ENCODE results near the gene EPHB3. TPM values are rescaled to one million over a fixed set of nuclear protein-coding genes. Genes with fewer than 3 reads are reported as not detected.

The EPHB3 gene
- total RNA-seq, 3 donors from 2014 or later (not counting 1 experiment from before 2014, with no cell fraction given): not detected

DNA sequence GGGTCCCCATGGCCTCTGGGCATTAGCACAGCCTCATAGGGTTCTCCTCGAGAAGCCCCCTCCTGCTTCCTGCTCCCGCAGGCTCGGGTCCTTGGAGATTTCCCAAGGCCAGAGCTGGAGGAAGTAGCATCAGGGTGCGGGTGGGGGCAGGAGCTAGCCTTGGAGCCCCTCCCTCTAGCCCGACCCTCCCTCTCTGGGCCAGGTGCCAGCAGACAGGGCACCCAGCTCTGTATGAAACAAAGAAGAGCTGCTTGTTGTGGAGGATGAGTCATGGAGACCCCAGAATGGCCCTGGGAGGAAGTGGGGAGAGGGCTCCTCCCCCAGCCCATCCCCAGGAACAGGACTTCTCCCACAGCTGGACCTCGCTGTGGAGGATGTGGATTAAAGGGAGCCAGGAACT is 29.2 kb downstream of the EPHB3 start:
- Histone ChIP-seq H3K9me3 (ENCODE audit: control insufficient read depth, insufficient read depth, low read length) (no peaks in the 10 kb centered on the region), H3K36me3 (ENCODE audit: control insufficient read depth, insufficient read depth, low read length) (no peaks in the 10 kb centered on the region), H3K27me3 (ENCODE audit: control insufficient read depth, insufficient read depth, low read length) (no peaks in the 10 kb centered on the region), H3K27ac (ENCODE audit: low read length) (no peak overlapping the region), H3K4me3 (ENCODE audit: low read length) (no peak overlapping the region), H3K4me1 (ENCODE audit: control insufficient read depth, insufficient read depth, low read length) (peaks cover 4% of the 10 kb centered on the region)
- no peaks in the 10 kb centered on the region for H3K4me1 Mint-ChIP-seq
- H3K27me3 Mint-ChIP-seq (ENCODE audit: low read depth in 2 of 2): no peaks in the 10 kb centered on the region
- no peak for DNase-seq
- 65% methylated on average over 5 of the region's 6 CpGs for whole genome bisulfite sequencing (ENCODE audit: insufficient coverage)
- H3K9me3 Mint-ChIP-seq: no peaks in the 10 kb centered on the region
- no peak overlapping the region for H3K4me3 Mint-ChIP-seq
- no peak for ATAC-seq
- no peaks in the 10 kb centered on the region for H3K36me3 Mint-ChIP-seq
- no peak overlapping the region for H3K27ac Mint-ChIP-seq
- intact Hi-C loops (cut with micrococcal nuclease): no loop called here
- TF ChIP-seq, protein P1, sequence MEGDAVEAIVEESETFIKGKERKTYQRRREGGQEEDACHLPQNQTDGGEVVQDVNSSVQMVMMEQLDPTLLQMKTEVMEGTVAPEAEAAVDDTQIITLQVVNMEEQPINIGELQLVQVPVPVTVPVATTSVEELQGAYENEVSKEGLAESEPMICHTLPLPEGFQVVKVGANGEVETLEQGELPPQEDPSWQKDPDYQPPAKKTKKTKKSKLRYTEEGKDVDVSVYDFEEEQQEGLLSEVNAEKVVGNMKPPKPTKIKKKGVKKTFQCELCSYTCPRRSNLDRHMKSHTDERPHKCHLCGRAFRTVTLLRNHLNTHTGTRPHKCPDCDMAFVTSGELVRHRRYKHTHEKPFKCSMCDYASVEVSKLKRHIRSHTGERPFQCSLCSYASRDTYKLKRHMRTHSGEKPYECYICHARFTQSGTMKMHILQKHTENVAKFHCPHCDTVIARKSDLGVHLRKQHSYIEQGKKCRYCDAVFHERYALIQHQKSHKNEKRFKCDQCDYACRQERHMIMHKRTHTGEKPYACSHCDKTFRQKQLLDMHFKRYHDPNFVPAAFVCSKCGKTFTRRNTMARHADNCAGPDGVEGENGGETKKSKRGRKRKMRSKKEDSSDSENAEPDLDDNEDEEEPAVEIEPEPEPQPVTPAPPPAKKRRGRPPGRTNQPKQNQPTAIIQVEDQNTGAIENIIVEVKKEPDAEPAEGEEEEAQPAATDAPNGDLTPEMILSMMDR (IDR thresholded peaks at IDR 0.05): no peak

DNA sequence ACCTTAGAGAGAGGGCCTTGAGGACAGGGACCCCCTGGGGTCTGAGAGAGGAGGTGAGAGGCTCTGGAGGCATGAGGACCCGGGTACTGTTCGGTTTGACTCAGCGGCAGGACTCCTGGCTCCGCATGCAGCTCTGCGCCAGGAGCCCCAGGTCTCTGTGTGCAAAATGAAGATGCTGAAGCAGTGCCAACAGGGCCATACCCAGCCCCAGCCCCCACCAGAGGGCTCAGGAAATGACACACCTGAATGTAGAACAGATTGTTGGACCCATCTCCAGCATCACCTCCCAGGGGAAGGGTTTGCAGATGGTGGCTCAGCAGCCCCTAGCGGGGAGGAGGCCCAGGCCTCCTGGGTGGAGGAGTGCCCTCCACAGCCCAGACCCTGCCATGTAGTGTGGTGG is 30.2 kb downstream of the EPHB3 start:
- H3K27ac Mint-ChIP-seq: no peak overlapping the region
- no peak overlapping the region for H3K4me3 ChIP-seq (ENCODE audit: low read length)
- 96% methylated on average over 6 of the region's 6 CpGs for WGBS (ENCODE audit: insufficient coverage)
- intact Hi-C loops (cut with micrococcal nuclease): no loop called here
- peaks cover 4% of the 10 kb centered on the region for H3K4me1 ChIP-seq (ENCODE audit: control insufficient read depth, insufficient read depth, low read length)
- TF ChIP-seq, protein P1 (IDR thresholded peaks at IDR 0.05): no peak
- no peaks in the 10 kb centered on the region for H3K27me3 ChIP-seq (ENCODE audit: control insufficient read depth, insufficient read depth, low read length)
- H3K4me3 Mint-ChIP-seq: no peak overlapping the region
- no peaks in the 10 kb centered on the region for H3K36me3 ChIP-seq (ENCODE audit: control insufficient read depth, insufficient read depth, low read length)
- no peaks in the 10 kb centered on the region for H3K36me3 Mint-ChIP-seq
- H3K27ac ChIP-seq (ENCODE audit: low read length): no peak overlapping the region
- no peaks in the 10 kb centered on the region for H3K27me3 Mint-ChIP-seq (ENCODE audit: low read depth in 2 of 2)
- no peaks in the 10 kb centered on the region for H3K9me3 ChIP-seq (ENCODE audit: control insufficient read depth, insufficient read depth, low read length)
- H3K4me1 Mint-ChIP-seq: no peaks in the 10 kb centered on the region
- DNase-seq (no peak), ATAC-seq (no peak)
- no peaks in the 10 kb centered on the region for H3K9me3 Mint-ChIP-seq

DNA sequence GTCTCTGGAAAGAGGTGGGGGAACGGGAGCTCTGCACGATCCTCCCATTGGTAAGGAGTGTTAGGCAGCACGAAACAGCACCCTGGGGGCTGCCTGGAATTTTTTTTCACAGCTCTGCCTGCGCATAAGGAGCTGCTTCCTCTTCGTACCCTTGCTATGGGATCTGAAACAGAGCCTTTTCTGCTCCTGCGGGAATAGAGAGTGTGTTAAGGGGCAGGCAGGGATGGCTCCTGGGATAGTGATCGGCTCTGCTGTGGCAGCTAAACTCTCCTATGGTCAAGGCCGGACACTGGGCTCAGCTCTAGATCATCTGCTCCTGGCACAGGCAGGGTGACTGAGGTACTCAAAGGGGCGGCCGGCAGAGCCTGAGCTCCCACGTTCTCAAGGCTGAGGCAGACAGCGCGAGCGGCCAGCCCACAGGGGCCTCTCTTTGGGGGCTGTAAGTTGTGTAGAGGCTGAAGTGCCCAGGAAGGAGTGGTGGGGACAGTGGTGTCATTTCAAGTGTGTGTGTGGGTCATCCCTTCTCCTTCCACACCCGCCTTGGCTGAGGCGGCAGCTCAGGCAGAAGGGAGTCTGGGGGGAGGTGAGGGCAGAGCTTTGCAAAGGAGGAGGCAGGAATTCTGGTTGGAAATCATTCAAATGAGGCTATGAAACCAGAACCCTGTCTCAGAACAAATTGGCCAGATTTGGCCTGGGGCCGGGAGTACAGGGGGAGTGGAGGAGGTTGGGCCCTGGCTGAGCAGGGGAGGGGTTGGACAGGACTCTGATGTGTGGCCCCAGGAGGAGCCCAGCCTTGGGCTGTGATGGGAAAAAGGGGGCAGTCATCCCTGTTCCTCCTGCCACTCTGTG is 31.0 kb downstream of the EPHB3 start:
- Histone ChIP-seq H3K27me3 (ENCODE audit: control insufficient read depth, insufficient read depth, low read length) (no peaks in the 10 kb centered on the region), H3K36me3 (ENCODE audit: control insufficient read depth, insufficient read depth, low read length) (no peaks in the 10 kb centered on the region), H3K4me1 (ENCODE audit: control insufficient read depth, insufficient read depth, low read length) (peaks cover 4% of the 10 kb centered on the region), H3K4me3 (ENCODE audit: low read length) (no peak overlapping the region), H3K9me3 (ENCODE audit: control insufficient read depth, insufficient read depth, low read length) (no peaks in the 10 kb centered on the region), H3K27ac (ENCODE audit: low read length) (no peak overlapping the region)
- WGBS (ENCODE audit: insufficient coverage): 90% methylated on average over 16 of the region's 17 CpGs
- TF ChIP-seq, protein P1 (IDR thresholded peaks at IDR 0.05): no peak
- H3K27me3 Mint-ChIP-seq (ENCODE audit: low read depth in 2 of 2): no peaks in the 10 kb centered on the region
- intact Hi-C loops (cut with micrococcal nuclease): no loop called here
- no peaks in the 10 kb centered on the region for H3K9me3 Mint-ChIP-seq
- no peaks in the 10 kb centered on the region for H3K4me1 Mint-ChIP-seq
- ATAC-seq (no peak), DNase-seq (no peak)
- no peak overlapping the region for H3K4me3 Mint-ChIP-seq
- no peaks in the 10 kb centered on the region for H3K36me3 Mint-ChIP-seq
- H3K27ac Mint-ChIP-seq: no peak overlapping the region
